OCI-LY7 (cell line): ENCODE data around the gene ADAMTS6.

Source experiments
- CTCF ChIP-seq: fragments of 200-600 bp; sonication (generic); conservative IDR thresholded peaks from 2 replicates; pipeline ENCODE4 v1.5.1; 2014; ENCODE audit warnings: mild to moderate bottlenecking, antibody characterized with exemption, low read length, moderate library complexity, mixed read lengths
- EZH2phosphoT487 ChIP-seq: fragments of 200-600 bp; sonication (generic); IDR thresholded peaks from 2 replicates; pipeline ENCODE4 v1.6.1; 2018; ENCODE audit warnings: low read depth, borderline replicate concordance, mild to moderate bottlenecking, mixed run types, antibody characterized with exemption, low read length, moderate library complexity, mixed read lengths

DNA sequence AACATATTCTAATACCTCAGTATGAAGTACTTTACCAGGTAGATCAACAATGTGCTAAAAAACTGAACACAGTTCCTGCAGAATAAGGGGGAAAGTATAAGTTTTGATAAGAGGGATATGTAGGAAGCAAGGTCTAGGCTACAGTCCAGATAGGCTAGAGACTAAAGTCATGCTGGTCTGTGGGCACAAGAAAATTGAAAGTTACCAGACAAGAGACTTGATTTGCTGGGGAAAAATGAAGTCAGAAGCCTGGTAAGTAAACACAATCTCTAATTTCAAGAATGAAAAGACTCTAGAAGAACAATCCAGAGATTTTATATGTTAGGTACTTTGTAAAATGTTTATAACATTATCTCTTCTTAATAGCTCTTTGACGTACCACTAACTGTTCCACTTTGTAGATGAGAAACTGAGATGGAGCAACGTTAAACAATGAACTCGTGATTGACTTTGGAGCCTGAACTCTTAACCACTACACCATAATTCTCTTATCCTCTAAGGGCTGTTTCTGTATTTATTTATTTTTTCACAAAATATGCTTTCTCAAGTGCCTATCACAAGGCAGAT lies 19.5 kb downstream of the ADAMTS6 start:
- TF ChIP-seq CTCF (no peak), EZH2phosphoT487 (no peak)
